Measurements from ENCODE around the gene NT5C.

The NT5C gene

DNA sequence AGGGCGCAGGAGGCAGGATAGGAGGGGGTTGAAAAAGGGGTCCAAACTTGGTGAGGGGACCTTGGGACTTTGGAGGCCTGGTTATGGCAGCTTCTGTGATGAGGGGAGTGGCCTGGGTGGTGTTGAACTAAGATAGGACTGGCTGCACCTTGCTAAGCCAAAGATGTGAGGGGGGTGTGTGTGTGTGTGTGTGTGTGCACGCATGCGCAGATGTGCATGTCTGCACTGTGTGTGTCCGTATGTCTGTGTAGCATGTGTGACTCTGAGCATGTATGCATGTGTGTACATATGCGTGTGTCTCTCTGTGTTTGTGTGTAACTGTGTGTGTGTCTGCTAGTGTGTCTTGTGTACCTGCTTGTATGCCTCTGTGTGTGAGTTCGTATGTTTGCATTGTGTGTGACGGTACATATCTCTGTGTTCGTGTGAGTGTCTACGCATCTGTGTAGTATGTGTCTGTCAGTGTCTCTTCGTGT is 39.7 kb downstream of the NT5C start:
- TF ChIP-seq GATA3 (IDR thresholded peaks at IDR 0.05; ENCODE audit: low read depth, low read length) (no peak), GATA2 (IDR thresholded peaks at IDR 0.05; ENCODE audit: low read depth, low read length) (no peak)

DNA sequence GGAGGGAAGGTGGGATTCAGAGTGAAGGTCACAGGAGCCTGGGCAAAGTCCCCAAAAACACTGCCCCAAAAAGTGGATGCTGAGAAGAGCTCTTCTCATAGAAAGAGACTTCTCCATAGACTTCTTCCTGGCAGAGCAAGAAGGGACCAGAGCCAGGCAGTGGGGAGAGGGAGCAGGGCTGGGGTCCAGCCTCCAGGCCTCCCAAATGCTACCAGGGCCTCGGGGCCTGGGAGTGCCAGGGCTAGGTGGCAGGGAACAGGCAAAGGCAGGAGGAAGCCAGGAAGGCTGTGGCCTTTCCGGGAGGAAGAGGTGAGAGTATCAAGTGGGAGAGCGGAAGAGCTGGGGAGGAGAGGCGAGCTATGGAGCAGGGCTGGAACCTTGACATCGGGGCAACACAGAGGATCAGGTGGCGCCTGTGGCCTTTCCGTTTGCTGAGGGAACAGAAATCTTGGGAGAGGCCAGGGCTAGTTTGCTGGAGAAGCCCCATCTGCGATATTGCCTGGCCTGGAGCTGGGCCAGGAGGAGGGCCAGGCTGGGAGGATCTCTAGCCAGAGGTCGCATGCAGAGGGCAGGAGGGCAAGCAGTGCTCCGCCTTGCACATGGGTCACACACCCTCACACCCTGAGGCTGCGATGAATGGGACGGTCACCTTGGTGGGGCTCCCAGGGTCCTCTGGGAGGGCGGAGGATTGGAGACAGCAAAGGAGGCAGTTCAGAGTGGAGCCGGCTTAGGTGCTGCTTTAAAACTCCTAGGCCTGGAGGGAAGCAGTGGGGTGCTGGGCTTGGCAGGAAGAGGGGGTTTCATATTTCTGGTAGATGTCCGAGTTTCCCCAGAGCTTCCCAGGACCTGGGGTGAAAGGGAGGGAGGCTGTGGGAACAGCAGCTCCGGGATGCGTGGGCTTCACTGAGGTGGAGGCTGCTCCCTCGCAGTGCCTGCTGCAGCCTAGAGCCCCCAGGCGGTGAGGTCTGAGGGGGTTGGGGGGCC is 40.4 kb downstream of the NT5C start:
- TF ChIP-seq GATA2 (IDR thresholded peaks at IDR 0.05; ENCODE audit: low read depth, low read length) (no peak), GATA3 (IDR thresholded peaks at IDR 0.05; ENCODE audit: low read depth, low read length) (no peak)

DNA sequence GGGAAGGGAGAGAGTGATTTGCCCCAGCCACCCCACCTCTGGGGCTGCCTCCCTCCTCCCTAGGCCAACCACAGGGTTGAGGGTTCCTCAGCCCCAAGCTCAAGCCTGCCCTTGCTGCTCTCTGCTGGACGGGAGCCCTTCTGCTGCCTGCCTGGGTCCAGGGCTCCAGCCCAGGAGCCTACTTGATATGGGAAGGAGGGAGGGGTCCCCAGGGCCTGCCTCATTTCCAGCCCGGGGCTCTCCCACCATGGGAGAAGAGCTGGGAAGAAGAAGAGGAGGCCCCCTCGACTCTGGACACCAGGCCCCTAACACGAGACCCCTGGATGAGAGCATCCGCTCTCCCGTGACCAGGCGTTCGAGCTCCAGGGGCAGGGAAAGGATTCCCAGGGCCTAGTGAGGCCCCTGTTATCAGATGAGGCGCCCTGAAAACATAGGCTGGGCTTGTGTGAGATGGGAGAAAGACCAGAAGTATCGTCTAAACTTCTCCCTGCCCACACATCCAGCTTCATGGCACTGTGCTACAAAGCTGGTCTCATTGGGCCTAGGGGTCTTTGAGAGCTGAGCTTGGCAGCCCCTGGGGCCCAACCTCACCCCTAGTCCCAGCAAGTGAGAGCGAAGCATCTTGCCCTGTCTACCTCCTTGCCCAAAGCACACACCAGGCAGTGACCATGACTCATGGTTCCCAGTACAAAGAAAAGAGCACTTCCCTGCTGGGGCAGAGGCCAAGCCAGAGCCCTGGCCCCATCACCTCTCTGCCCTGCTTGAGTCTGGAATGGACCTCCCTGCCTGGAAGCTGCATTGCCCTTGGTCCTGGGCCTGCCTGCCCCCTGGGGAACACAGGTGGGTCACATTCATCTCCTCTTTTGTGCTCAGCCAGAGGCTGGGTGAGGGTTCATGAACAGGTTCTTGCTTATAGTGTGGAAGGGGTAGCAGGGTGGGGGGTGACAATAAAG is 42.8 kb downstream of the NT5C start:
- no peak for TF ChIP-seq GATA3 (IDR thresholded peaks at IDR 0.05; ENCODE audit: low read depth, low read length)
- TF ChIP-seq GATA2 (IDR thresholded peaks at IDR 0.05; ENCODE audit: low read depth, low read length): no peak

DNA sequence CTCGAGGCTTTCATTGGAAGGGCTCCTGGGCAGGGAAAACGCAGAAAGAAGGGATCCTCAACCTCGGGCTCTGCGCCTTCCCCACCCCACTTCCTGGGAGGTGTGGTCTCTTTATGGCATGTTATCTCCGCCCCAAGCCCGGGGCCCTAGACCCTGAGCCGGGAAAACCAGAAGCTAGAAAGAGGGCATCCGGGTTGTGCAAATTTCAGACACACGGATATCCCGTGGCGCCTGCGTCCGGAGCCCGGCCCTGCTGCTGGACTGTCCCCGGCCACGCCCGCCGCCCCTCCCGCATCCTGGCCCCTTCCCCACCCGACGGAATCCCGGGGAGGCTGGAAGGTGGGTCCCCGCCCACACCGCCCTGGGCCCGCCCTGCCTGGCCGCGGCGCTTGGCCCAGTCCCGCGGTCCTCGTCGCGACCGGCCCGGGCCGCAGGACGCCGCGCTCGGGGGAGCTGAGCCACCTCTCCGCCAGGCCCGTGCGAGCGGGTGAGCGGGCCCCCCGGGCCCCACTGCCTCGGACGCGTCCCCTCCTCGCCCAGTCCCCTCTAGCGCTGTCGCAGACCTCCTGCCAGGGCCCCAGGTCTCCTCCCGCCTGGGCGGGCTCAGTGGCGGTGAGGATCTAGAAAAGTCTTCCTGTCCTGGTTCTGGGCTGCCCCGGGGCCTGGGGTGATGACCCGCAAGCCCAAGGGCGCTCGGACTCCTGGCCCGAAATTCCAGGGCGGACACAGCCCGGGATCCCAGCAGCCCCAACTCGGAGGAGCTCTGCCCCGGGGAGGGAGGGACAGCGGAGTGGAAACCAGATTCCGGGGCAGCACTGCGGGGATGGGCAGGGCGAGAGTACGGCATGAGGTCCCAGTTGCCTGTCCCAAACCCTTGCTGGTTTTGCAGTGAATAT is 43.7 kb downstream of the NT5C start, which contains the start of gene SLC16A5:
Gene SLC16A5, plus strand, starts transcription at position 397 of the 896 bp plus-strand sequence. CDS start 5,683 bp downstream, outside the sequence.
- TF ChIP-seq GATA3 (IDR thresholded peaks at IDR 0.05; ENCODE audit: low read depth, low read length) (no peak), GATA2 (IDR thresholded peaks at IDR 0.05; ENCODE audit: low read depth, low read length) (no peak)

DNA sequence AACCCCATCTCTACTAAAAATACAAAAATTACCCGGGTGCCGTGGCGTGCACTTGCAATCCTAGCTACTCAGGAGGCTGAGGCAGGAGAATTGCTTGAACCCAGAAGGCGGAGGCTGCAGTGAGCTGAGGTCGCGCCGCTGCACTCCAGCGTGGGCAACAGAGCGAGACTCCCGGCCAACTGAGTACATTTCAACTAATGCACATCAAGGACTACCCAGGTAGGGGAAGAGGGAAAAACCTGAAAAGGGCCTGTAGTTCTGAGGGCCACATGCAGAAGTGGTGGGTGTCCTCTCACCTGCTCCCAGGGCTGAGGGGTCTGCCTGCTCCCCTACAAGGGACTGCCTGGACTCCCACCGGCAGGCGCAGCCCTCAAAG is 44.4 kb downstream of the NT5C start:
- no peak for TF ChIP-seq GATA3 (IDR thresholded peaks at IDR 0.05; ENCODE audit: low read depth, low read length)

DNA sequence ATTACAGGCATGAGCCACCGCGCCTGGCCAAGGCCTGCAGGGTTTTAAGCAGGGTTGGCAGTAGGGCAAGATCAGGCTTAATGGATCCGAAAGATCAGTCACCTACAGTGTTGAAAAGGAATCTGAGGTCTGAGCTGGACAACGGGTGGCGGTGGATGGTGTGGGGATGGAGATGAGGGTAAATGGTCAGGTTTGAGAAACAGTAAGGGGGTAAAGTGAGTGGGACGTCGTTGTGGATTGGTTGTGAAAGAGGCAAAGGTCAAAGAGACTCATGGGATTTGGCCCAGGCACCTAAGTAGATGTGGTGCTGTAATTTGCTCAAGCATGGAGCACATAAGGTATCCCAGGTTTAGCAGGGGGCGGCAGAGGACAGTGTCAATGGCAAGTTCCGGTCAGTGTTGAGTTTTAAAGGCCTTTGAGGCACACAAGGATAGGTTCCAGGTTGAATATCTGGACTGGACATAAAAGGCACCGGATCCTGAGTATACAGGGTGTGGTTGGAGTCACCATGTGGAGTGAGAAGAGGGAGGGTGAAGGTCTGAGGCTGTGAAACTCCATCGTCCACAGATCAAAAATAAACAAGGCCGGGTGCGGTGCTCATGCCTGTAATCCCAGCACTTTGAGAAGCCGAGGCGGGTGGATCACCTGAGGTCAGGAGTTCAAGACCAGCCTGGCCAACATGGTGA is 44.9 kb downstream of the NT5C start:
- TF ChIP-seq GATA3 (IDR thresholded peaks at IDR 0.05; ENCODE audit: low read depth, low read length) (no peak), GATA2 (IDR thresholded peaks at IDR 0.05; ENCODE audit: low read depth, low read length) (no peak)

DNA sequence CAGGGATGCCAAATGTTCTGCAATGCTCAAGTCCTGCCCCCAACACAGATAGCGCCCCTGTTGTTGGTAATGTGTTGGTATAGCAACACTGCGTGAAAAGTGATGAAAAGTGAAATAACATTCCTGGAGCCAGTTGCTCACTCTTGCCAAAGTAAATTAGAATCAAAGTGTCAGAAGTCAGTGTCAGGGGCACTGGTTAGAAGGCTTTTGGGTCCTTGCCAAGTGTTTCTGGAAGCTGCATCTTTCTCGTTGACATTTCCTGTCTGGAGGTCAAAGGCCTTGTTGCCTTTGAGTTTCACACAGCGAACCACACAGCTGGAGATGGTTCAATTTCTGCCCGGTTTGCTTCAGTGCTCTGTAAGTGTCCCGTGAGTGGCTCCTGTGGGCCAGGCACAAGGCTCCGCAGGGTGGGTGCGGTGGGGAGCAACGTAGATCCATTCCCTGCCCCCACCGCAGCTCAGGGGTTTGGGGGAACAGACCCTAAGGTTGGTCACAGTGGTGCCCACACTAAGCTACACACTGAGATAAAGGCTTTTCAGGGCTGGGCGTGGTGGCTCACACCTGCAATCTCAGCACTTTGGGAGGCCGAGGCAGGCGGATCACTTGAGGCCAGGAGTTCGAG is 47.4 kb downstream of the NT5C start:
- TF ChIP-seq GATA2 (IDR thresholded peaks at IDR 0.05; ENCODE audit: low read depth, low read length) (no peak), GATA3 (IDR thresholded peaks at IDR 0.05; ENCODE audit: low read depth, low read length) (no peak)

DNA sequence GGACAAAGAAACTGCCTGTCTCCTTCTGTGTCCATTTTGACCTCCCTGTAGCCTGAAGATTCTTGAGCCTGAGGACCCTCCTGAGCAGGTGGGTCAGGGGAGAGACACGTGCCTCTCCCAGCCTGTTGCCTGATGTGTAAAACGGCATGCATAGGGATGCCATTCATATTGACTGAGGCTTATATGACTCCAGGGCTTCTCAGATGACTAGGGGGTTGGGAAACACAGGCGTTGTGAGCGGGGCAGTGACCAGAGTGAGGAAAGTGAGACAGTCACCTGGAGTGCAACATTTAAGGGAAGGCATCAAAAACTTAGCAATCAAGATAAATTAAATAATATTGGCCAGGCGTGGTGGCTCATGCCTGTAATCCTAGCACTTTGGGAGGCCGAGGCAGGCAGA is 48.9 kb downstream of the NT5C start:
- TF ChIP-seq GATA3 (IDR thresholded peaks at IDR 0.05; ENCODE audit: low read depth, low read length): no peak
- no peak for TF ChIP-seq GATA2 (IDR thresholded peaks at IDR 0.05; ENCODE audit: low read depth, low read length)

DNA sequence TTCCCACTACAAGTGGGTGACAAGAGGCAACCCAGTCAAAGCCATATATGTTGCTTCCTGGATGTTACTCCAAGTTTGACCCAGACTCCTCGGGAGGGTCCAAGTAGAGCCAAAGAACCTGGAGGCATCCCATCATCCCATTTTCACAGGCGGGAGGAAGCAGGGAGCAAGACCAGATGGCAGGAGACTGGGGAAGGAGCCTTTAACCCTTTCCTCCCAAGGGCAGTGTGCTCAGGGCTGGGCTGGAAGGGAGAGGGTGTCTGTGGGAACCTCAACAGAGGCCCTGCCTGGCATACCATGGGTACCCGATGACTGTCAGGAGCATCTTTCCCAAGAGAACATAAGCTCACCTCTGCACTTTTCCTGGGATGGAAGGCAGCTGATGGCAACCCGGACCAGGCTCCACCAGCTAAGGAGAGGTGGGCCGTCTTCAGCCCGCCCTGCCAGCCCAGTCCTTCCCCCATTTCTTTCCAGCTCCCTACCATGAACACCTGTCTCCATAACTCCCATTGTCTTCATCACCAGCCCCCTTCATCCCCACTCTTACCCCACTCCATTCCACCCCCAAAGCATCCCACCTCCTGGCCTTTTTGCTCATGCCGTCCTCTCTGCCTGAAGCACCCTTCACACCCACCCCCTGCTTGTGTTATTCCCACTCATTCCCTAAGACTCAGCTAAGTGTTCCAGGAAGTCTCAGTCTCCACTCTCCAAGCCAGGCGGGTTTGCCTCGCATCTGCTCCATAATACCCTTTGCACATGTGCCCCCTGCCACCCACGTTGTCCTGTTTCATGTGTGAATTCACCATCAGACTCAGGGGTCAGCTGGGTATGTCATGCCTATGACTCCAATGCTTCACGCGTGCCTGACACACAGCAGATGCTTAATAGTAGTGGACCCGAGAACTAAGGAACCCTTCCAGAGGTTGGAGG is 49.7 kb downstream of the NT5C start:
- TF ChIP-seq GATA3 (IDR thresholded peaks at IDR 0.05; ENCODE audit: low read depth, low read length): no peak
- no peak for TF ChIP-seq GATA2 (IDR thresholded peaks at IDR 0.05; ENCODE audit: low read depth, low read length)

Measured in SH-SY5Y (cell line).